ENCODE measurements around the gene CABCOCO1. TPM values are rescaled to one million over a fixed set of nuclear protein-coding genes. Genes with fewer than 3 reads are reported as not detected.

CABCOCO1 gene
- 0.47 to 2.4 TPM (median 0.69 TPM) in 3 replicates for total RNA-seq
- long read RNA-seq, result 0 reads

GRCh38 chr10:61662794-61663259 lies at the start of gene CABCOCO1:
Gene CABCOCO1 (plus strand): TSS chr10:61662929. CDS start chr10:61662973, 44 bp downstream.
- Mint-ChIP-seq H3K9me3 (ENCODE audit: low read depth) (no peaks in the 10 kb centered on the region), H3K27me3 (ENCODE audit: low read depth) (no peaks in the 10 kb centered on the region), H3K36me3 (ENCODE audit: low read depth) (no peaks in the 10 kb centered on the region), H3K27ac (ENCODE audit: unreplicated experiment) (peak within 1 kb of the TSS; percentile 36), H3K4me1 (ENCODE audit: low read depth) (peaks cover 11% of the 10 kb centered on the region), H3K4me3 (ENCODE audit: unreplicated experiment) (peak within 1 kb of the TSS; percentile 71)
- peak; percentile 66 for TF ChIP-seq CTCF (IDR thresholded peaks at IDR 0.05)
- peak; percentile 92 for DNase-seq (ENCODE audit: low spot score)

GRCh38 chr10:61613665-61614064 lies 49.1 kb upstream of the CABCOCO1 start:
- no peak for DNase-seq (ENCODE audit: low spot score)
- H3K36me3 Mint-ChIP-seq (ENCODE audit: low read depth), result no peaks in the 10 kb centered on the region
- H3K4me1 Mint-ChIP-seq (ENCODE audit: low read depth), result peaks cover 23% of the 10 kb centered on the region
- no peaks in the 10 kb centered on the region for H3K9me3 Mint-ChIP-seq (ENCODE audit: low read depth)
- no peak overlapping the region for H3K27ac Mint-ChIP-seq (ENCODE audit: unreplicated experiment)
- no peaks in the 10 kb centered on the region for H3K27me3 Mint-ChIP-seq (ENCODE audit: low read depth)
- H3K4me3 Mint-ChIP-seq (ENCODE audit: unreplicated experiment), result no peak overlapping the region
- no peak for TF ChIP-seq CTCF (IDR thresholded peaks at IDR 0.05)

- H3K9me3 Mint-ChIP-seq (ENCODE audit: low read depth), result no peaks in the 10 kb centered on the region
- DNase-seq (ENCODE audit: low spot score), result no peak
- H3K4me1 Mint-ChIP-seq (ENCODE audit: low read depth), result peaks cover 21% of the 10 kb centered on the region
- no peak overlapping the region for H3K4me3 Mint-ChIP-seq (ENCODE audit: unreplicated experiment)
- H3K27me3 Mint-ChIP-seq (ENCODE audit: low read depth), result no peaks in the 10 kb centered on the region
- H3K36me3 Mint-ChIP-seq (ENCODE audit: low read depth), result no peaks in the 10 kb centered on the region
- H3K27ac Mint-ChIP-seq (ENCODE audit: unreplicated experiment), result no peak overlapping the region
- TF ChIP-seq CTCF (IDR thresholded peaks at IDR 0.05), result no peak
Observed at GRCh38 chr10:61616611-61617010, 46.1 kb upstream of the CABCOCO1 start.

- no peak for DNase-seq (ENCODE audit: low spot score)
- H3K27me3 Mint-ChIP-seq (ENCODE audit: low read depth), result no peaks in the 10 kb centered on the region
- no peak for TF ChIP-seq CTCF (IDR thresholded peaks at IDR 0.05)
- H3K36me3 Mint-ChIP-seq (ENCODE audit: low read depth), result no peaks in the 10 kb centered on the region
- no peaks in the 10 kb centered on the region for H3K9me3 Mint-ChIP-seq (ENCODE audit: low read depth)
- H3K4me1 Mint-ChIP-seq (ENCODE audit: low read depth), result peaks cover 23% of the 10 kb centered on the region
- no peak overlapping the region for H3K4me3 Mint-ChIP-seq (ENCODE audit: unreplicated experiment)
- no peak overlapping the region for H3K27ac Mint-ChIP-seq (ENCODE audit: unreplicated experiment)
Observed at GRCh38 chr10:61617180-61617579, 45.5 kb upstream of the CABCOCO1 start.

GRCh38 chr10:61617586-61617985 lies 45.1 kb upstream of the CABCOCO1 start:
- Mint-ChIP-seq H3K27me3 (ENCODE audit: low read depth) (no peaks in the 10 kb centered on the region), H3K4me3 (ENCODE audit: unreplicated experiment) (no peak overlapping the region), H3K27ac (ENCODE audit: unreplicated experiment) (no peak overlapping the region), H3K4me1 (ENCODE audit: low read depth) (peaks cover 23% of the 10 kb centered on the region), H3K9me3 (ENCODE audit: low read depth) (no peaks in the 10 kb centered on the region), H3K36me3 (ENCODE audit: low read depth) (no peaks in the 10 kb centered on the region)
- no peak for TF ChIP-seq CTCF (IDR thresholded peaks at IDR 0.05)
- no peak for DNase-seq (ENCODE audit: low spot score)

Data from chondrocyte (in vitro differentiated cells).